GM19467 (cell line): ENCODE data around the gene IFIT3.
"Not testable (repeated sequence)": the region's sequence is repeated elsewhere in the genome, so short reads cannot be mapped to it uniquely, and the experiment has no call there.

Experiments
- ATAC-seq: cut with Tn5 transposase; IDR thresholded peaks from one replicate; pipeline ENCODE4 v1.9.1; 2021; ENCODE audit warnings: mild to moderate bottlenecking, moderate library complexity; ENCODE audit not compliant: unreplicated experiment

Gene IFIT3

GRCh38 chr10:89327803-89328441 lies at the start of gene IFIT3:
IFIT3 (plus strand) TSS chr10:89327997; CDS start chr10:89328074, 77 bp downstream.
- no peak for ATAC-seq

- ATAC-seq, result no peak
These were observed 49.7 kb upstream of the IFIT3 start for GRCh38 chr10:89278034-89278535.

- ATAC-seq, result no peak
These were observed 48.9 kb upstream of the IFIT3 start for GRCh38 chr10:89278900-89279392.

GRCh38 chr10:89279421-89279869 lies 48.4 kb upstream of the IFIT3 start:
- ATAC-seq, result no peak

GRCh38 chr10:89280508-89280907 lies 47.3 kb upstream of the IFIT3 start:
- ATAC-seq, result no peak

GRCh38 chr10:89281606-89282395 lies 46.0 kb upstream of the IFIT3 start:
- ATAC-seq, result no peak

- no peak for ATAC-seq
These were observed 44.5 kb upstream of the IFIT3 start for GRCh38 chr10:89283025-89283935.

- no peak for ATAC-seq
These were observed 43.8 kb upstream of the IFIT3 start for GRCh38 chr10:89283936-89284475.

- ATAC-seq, result not testable (repeated sequence)
These were observed 43.1 kb upstream of the IFIT3 start for GRCh38 chr10:89284711-89285110.

- not testable (repeated sequence) for ATAC-seq
These were observed 42.5 kb upstream of the IFIT3 start for GRCh38 chr10:89285303-89285702.

GRCh38 chr10:89294721-89295239 lies 33.0 kb upstream of the IFIT3 start:
- ATAC-seq, result no peak

GRCh38 chr10:89295597-89295996 lies 32.2 kb upstream of the IFIT3 start:
- peak; percentile 50 for ATAC-seq

- ATAC-seq, result no peak
These were observed 31.6 kb upstream of the IFIT3 start for GRCh38 chr10:89296220-89296648.

- no peak for ATAC-seq
These were observed 30.4 kb upstream of the IFIT3 start for GRCh38 chr10:89297356-89297755.

GRCh38 chr10:89297791-89298190 lies 30.0 kb upstream of the IFIT3 start:
- no peak for ATAC-seq

- no peak for ATAC-seq
These were observed 28.8 kb upstream of the IFIT3 start for GRCh38 chr10:89299031-89299430.

GRCh38 chr10:89301232-89301631 lies 26.6 kb upstream of the IFIT3 start:
- ATAC-seq, result no peak

GRCh38 chr10:89301721-89302445 lies 25.9 kb upstream of the IFIT3 start, which contains the start of gene IFIT2:
IFIT2 (plus strand) TSS chr10:89302046; CDS start chr10:89302124, 78 bp downstream.
- ATAC-seq, result peak; percentile 64

GRCh38 chr10:89302625-89303024 lies 25.2 kb upstream of the IFIT3 start:
- ATAC-seq, result no peak
